Fibroblast of lung (primary cell): Measurements from ENCODE around the gene OMD. TPM values are rescaled to one million over a fixed set of nuclear protein-coding genes. Genes with fewer than 3 reads are reported as not detected.
A peak's percentile ranks its signal among the peaks of the same experiment; 100 is the strongest.

ENCODE experiments used
- DNase-seq, 2 donors: peaks; one replicate each; pipeline versions ENCODE4 v3.0.0 to v3.0.0-alpha.2; 2010; ENCODE audit warnings: low read depth in 2 of 2
- H2AFZ ChIP-seq: 2 replicates; pipeline ENCODE4 v1.5.1; 2012; ENCODE audit warnings: low read length, control low read depth, inconsistent platforms
- H3K27ac ChIP-seq: 2 replicates; pipeline ENCODE4 v1.5.1; 2011; ENCODE audit warnings: low read length, control low read depth; ENCODE audit not compliant: insufficient read depth
- H3K27me3 ChIP-seq: 2 replicates; pipeline ENCODE4 v1.5.1; 2011; ENCODE audit warnings: mild to moderate bottlenecking, low read length; ENCODE audit not compliant: control insufficient read depth, insufficient read depth
- H3K36me3 ChIP-seq: 2 replicates; pipeline ENCODE4 v1.5.1; 2011; ENCODE audit warnings: low read length; ENCODE audit not compliant: control insufficient read depth, insufficient read depth
- H3K4me1 ChIP-seq: 2 replicates; pipeline ENCODE4 v1.5.1; 2011; ENCODE audit warnings: low read length; ENCODE audit not compliant: control insufficient read depth, insufficient read depth; ENCODE audit errors: extremely low read depth
- H3K4me2 ChIP-seq: 2 replicates; pipeline ENCODE4 v1.5.1; 2011; ENCODE audit warnings: low read length, control low read depth; ENCODE audit not compliant: insufficient read depth; ENCODE audit errors: extremely low read depth
- H3K4me3 ChIP-seq, 4 experiments: fragments of 200-600 bp in 1 of 4; sonication (generic) in 1 of 4; replicated peaks in 1 of 4; 2 replicates each; pipeline ENCODE4 v1.5.1; 2011 to 2016; ENCODE audit warnings: low read length in 4 of 4, low read depth in 3 of 4, mild to moderate bottlenecking in 3 of 4, control low read depth in 2 of 4, inconsistent platforms in 1 of 4, mixed read lengths in 1 of 4; ENCODE audit not compliant: insufficient read depth in 1 of 4; ENCODE audit errors: control extremely low read depth in 1 of 4
- H3K79me2 ChIP-seq: 2 replicates; pipeline ENCODE4 v1.5.1; 2012; ENCODE audit warnings: mild to moderate bottlenecking, low read length, inconsistent platforms; ENCODE audit not compliant: control insufficient read depth, insufficient read depth
- H3K9ac ChIP-seq: 2 replicates; pipeline ENCODE4 v1.5.1; 2011; ENCODE audit warnings: mild to moderate bottlenecking, low read length, control low read depth; ENCODE audit not compliant: insufficient read depth
- H3K9me3 ChIP-seq: 2 replicates; pipeline ENCODE4 v1.5.1; 2012; ENCODE audit warnings: low read depth, low read length; ENCODE audit not compliant: control insufficient read depth, insufficient read depth
- H4K20me1 ChIP-seq: 2 replicates; pipeline ENCODE4 v1.5.1; 2011; ENCODE audit warnings: low read length; ENCODE audit not compliant: control insufficient read depth, insufficient read depth; ENCODE audit errors: extremely low read depth
- CTCF ChIP-seq, 2 donors: IDR thresholded peaks in 1 of 2; conservative IDR thresholded peaks in 1 of 2; 1 replicate in 1 of 2; 2 replicates in 1 of 2; pipeline ENCODE4 v1.5.1; 2011 to 2012; ENCODE audit warnings: low read length in 2 of 2, control low read depth in 1 of 2, inconsistent platforms in 1 of 2, low read depth in 1 of 2, mild to moderate bottlenecking in 1 of 2
- EZH2 ChIP-seq: IDR thresholded peaks from 2 replicates; pipeline ENCODE4 v1.5.1; 2012; ENCODE audit warnings: low read length, control low read depth, mild to moderate bottlenecking; ENCODE audit errors: missing control alignments
- polyA plus RNA-seq, 2 donors: library from polyadenylated mRNA; depleted of rRNA in 1 of 2; stranded (reverse) in 1 of 2; unstranded in 1 of 2; fragments of >200 nt; gene quantifications; 2 replicates each; pipeline ENCODE4 v1.2.1, GENCODE V29; 2011 to 2012; ENCODE audit warnings: missing spikeins in 1 of 2
- total RNA-seq: library from RNA; depleted of rRNA; stranded (reverse); fragments of >200 nt; gene quantifications from 2 replicates; pipeline ENCODE4 v1.2.1, GENCODE V29; 2014

The OMD gene
- total and polyA plus RNA-seq, 2 donors (not counting 1 experiment from before 2014, with no cell fraction given): 0.07 to 0.17 TPM

GRCh38 chr9:92397853-92398252 is 26.4 kb downstream of the OMD start:
- Histone ChIP-seq H3K79me2 (no peaks in the 10 kb centered on the region), H3K4me3 (no peak overlapping the region), H3K27ac (no peak overlapping the region), H2AFZ (no peak overlapping the region), H3K9ac (no peak overlapping the region), H3K9me3 (no peaks in the 10 kb centered on the region), H3K36me3 (no peaks in the 10 kb centered on the region), H3K27me3 (no peaks in the 10 kb centered on the region), H3K4me2 (no peak overlapping the region), H4K20me1 (no peaks in the 10 kb centered on the region), H3K4me1 (no peaks in the 10 kb centered on the region)
- TF ChIP-seq EZH2 (no peak), CTCF (conservative IDR thresholded peaks at IDR 0.05 in 1 of 2, IDR thresholded peaks at IDR 0.05 in 1 of 2; ENCODE audit: low read depth in 1 of 2, low read length in 2 of 2) (no peak)
- no peak for DNase-seq

GRCh38 chr9:92395617-92396016 is 28.7 kb downstream of the OMD start:
- Histone ChIP-seq H3K36me3 (no peaks in the 10 kb centered on the region), H3K9me3 (no peaks in the 10 kb centered on the region), H3K27ac (no peak overlapping the region), H3K79me2 (no peaks in the 10 kb centered on the region), H2AFZ (no peak overlapping the region), H3K4me2 (no peak overlapping the region), H3K9ac (no peak overlapping the region), H3K27me3 (no peaks in the 10 kb centered on the region), H3K4me3 (no peak overlapping the region), H3K4me1 (no peaks in the 10 kb centered on the region), H4K20me1 (no peaks in the 10 kb centered on the region)
- no peak for DNase-seq
- TF ChIP-seq CTCF (conservative IDR thresholded peaks at IDR 0.05 in 1 of 2, IDR thresholded peaks at IDR 0.05 in 1 of 2; ENCODE audit: low read depth in 1 of 2, low read length in 2 of 2): no peak
- no peak for TF ChIP-seq EZH2

GRCh38 chr9:92393686-92394085 is 30.6 kb downstream of the OMD start:
- Histone ChIP-seq H3K4me1 (no peaks in the 10 kb centered on the region), H3K9me3 (no peaks in the 10 kb centered on the region), H3K4me3 (no peak overlapping the region), H3K27ac (no peak overlapping the region), H3K4me2 (peak overlapping the region; percentile 30), H3K27me3 (no peaks in the 10 kb centered on the region), H3K36me3 (no peaks in the 10 kb centered on the region), H2AFZ (no peak overlapping the region), H4K20me1 (no peaks in the 10 kb centered on the region), H3K9ac (no peak overlapping the region), H3K79me2 (no peaks in the 10 kb centered on the region)
- peak; percentile 36 to 37 for DNase-seq
- TF ChIP-seq CTCF (conservative IDR thresholded peaks at IDR 0.05 in 1 of 2, IDR thresholded peaks at IDR 0.05 in 1 of 2; ENCODE audit: low read depth in 1 of 2, low read length in 2 of 2): no peak
- no peak for TF ChIP-seq EZH2
